CD4-positive, alpha-beta T cell (primary cell): Measurements from ENCODE around the gene G6PC1. TPM values are rescaled to one million over a fixed set of nuclear protein-coding genes. Genes with fewer than 3 reads are reported as not detected.
"Not testable (repeated sequence)": the region's sequence is repeated elsewhere in the genome, so short reads cannot be mapped to it uniquely, and the experiment has no call there.

Source experiments
- ATAC-seq: fragments of 200-7000 bp; cut with Tn5 transposase; one replicate; pipeline ENCODE4 v1.10.0; 2022; ENCODE audit warnings: mild to moderate bottlenecking; ENCODE audit not compliant: poor library complexity
- CTCF ChIA-PET: fragments of 350-600 bp; sonication (Branson Sonifier 250); formaldehyde crosslinking; loops from one replicate; lab custom pipeline; 2021; ENCODE audit warnings: antibody characterized with exemption, inconsistent platforms; lab: Charles Lee
- POLR2A ChIA-PET: fragments of 350-600 bp; sonication (Branson Sonifier 250); formaldehyde crosslinking; loops from one replicate; lab custom pipeline; 2021; ENCODE audit warnings: antibody characterized with exemption, inconsistent platforms; lab: Charles Lee
- DNase-seq, 14 experiments: peaks; one replicate each; pipeline ENCODE4 v3.0.0-alpha.2; 2013 to 2020; ENCODE audit warnings: mixed read lengths in 2 of 14
- H3K27ac ChIP-seq, 2 donors: one replicate each; pipeline versions ENCODE4 v1.5.1 to v1.7.0; 2013; ENCODE audit warnings: low read length in 2 of 2, low read depth in 1 of 2, mild to moderate bottlenecking in 1 of 2
- H3K27me3 ChIP-seq, 2 experiments: 1 replicate in 1 of 2; 2 replicates in 1 of 2; pipeline versions ENCODE4 v1.6.1 to v1.7.0; 2013; ENCODE audit warnings: low read length in 2 of 2, control low read depth in 1 of 2, mild to moderate bottlenecking in 1 of 2, moderate library complexity in 1 of 2; ENCODE audit not compliant: insufficient read depth in 2 of 2, control insufficient read depth in 1 of 2
- H3K36me3 ChIP-seq: one replicate; pipeline ENCODE4 v1.6.1; 2013; ENCODE audit warnings: low read length, control low read depth; ENCODE audit not compliant: insufficient read depth
- H3K4me1 ChIP-seq: one replicate; pipeline ENCODE4 v1.6.1; 2013; ENCODE audit warnings: low read length, control low read depth; ENCODE audit not compliant: insufficient read depth
- H3K4me3 ChIP-seq: one replicate; pipeline ENCODE4 v1.5.1; 2013; ENCODE audit warnings: mild to moderate bottlenecking, low read length, moderate library complexity
- H3K9me3 ChIP-seq, 2 experiments: 1 replicate in 1 of 2; 2 replicates in 1 of 2; pipeline versions ENCODE4 v1.6.1 to v1.7.0; 2013; ENCODE audit warnings: low read length in 2 of 2, mild to moderate bottlenecking in 2 of 2, control low read depth in 1 of 2, moderate library complexity in 1 of 2; ENCODE audit not compliant: control insufficient read depth in 1 of 2, insufficient read depth in 1 of 2
- H3K27ac Mint-ChIP-seq: one replicate; pipeline ENCODE4 v1.8.0; 2020; ENCODE audit warnings: mixed read lengths
- H3K27me3 Mint-ChIP-seq: one replicate; pipeline ENCODE4 v1.8.0; 2021; ENCODE audit warnings: mixed read lengths
- H3K36me3 Mint-ChIP-seq: one replicate; pipeline ENCODE4 v1.8.0; 2021; ENCODE audit warnings: low read depth, mixed read lengths
- H3K4me1 Mint-ChIP-seq: one replicate; pipeline ENCODE4 v1.8.0; 2021; ENCODE audit warnings: low read depth, mixed read lengths
- H3K4me3 Mint-ChIP-seq: one replicate; pipeline ENCODE4 v1.8.0; 2020; ENCODE audit warnings: mild to moderate bottlenecking, mixed read lengths
- H3K9me3 Mint-ChIP-seq: one replicate; pipeline ENCODE4 v1.8.0; 2020; ENCODE audit warnings: mixed read lengths
- CTCF ChIP-seq: fragments of 200-600 bp; IDR thresholded peaks from one replicate; pipeline ENCODE4 v1.8.0; 2022; ENCODE audit warnings: antibody characterized with exemption, mild to moderate bottlenecking
- intact Hi-C, 2 experiments: fragments of 100-400 bp; cut with DNase I in 1 of 2; cut with micrococcal nuclease in 1 of 2; formaldehyde crosslinking; loops; one replicate each; pipeline versions ENCODE4 v1.15.1 to v1.9.0; 2023 to 2025; cut with DNase I, micrococcal nuclease
- total RNA-seq, 174 experiments: library from RNA in 2 of 174; stranded (reverse) in 2 of 174; gene quantifications; one replicate each; pipeline ENCODE4 v1.2.3 and lab custom pipeline; 2021 to 2026

G6PC1 gene
- total RNA-seq, 2 experiments from 2014 or later, result not detected

- no peaks in the 10 kb centered on the region for H3K4me1 Mint-ChIP-seq
- Histone ChIP-seq H3K27ac (no peak overlapping the region), H3K4me3 (no peak overlapping the region), H3K4me1 (no peaks in the 10 kb centered on the region), H3K27me3 (peaks cover 0 to 3% of the 10 kb centered on the region in 2 experiments), H3K9me3 (no peaks in the 10 kb centered on the region), H3K36me3 (no peaks in the 10 kb centered on the region)
- ChIA-PET POLR2A (no interaction called here), CTCF (no interaction called here)
- no peaks in the 10 kb centered on the region for H3K9me3 Mint-ChIP-seq
- no peaks in the 10 kb centered on the region for H3K36me3 Mint-ChIP-seq
- no peak for ATAC-seq
- no peak overlapping the region for H3K27ac Mint-ChIP-seq
- no peak for TF ChIP-seq CTCF
- DNase-seq, result no peak
- intact Hi-C loops, result no loop called here
- no peak overlapping the region for H3K4me3 Mint-ChIP-seq
- H3K27me3 Mint-ChIP-seq, result no peaks in the 10 kb centered on the region
Measured at GRCh38 chr17:42920106-42920900, 19.7 kb downstream of the G6PC1 start.

GRCh38 chr17:42920922-42921321 lies 20.3 kb downstream of the G6PC1 start:
- ChIA-PET CTCF (no interaction called here), POLR2A (no interaction called here)
- H3K4me1 Mint-ChIP-seq, result no peaks in the 10 kb centered on the region
- H3K4me1 ChIP-seq, result no peaks in the 10 kb centered on the region
- H3K9me3 ChIP-seq, result no peaks in the 10 kb centered on the region
- H3K4me3 Mint-ChIP-seq, result no peak overlapping the region
- H3K27me3 Mint-ChIP-seq, result no peaks in the 10 kb centered on the region
- intact Hi-C loops, result no loop called here
- H3K27ac ChIP-seq, result no peak overlapping the region
- no peak overlapping the region for H3K27ac Mint-ChIP-seq
- H3K36me3 ChIP-seq, result no peaks in the 10 kb centered on the region
- no peaks in the 10 kb centered on the region for H3K9me3 Mint-ChIP-seq
- H3K27me3 ChIP-seq, result peaks cover 0 to 3% of the 10 kb centered on the region in 2 experiments
- no peak for DNase-seq
- no peak for ATAC-seq
- TF ChIP-seq CTCF, result no peak
- no peaks in the 10 kb centered on the region for H3K36me3 Mint-ChIP-seq
- no peak overlapping the region for H3K4me3 ChIP-seq

GRCh38 chr17:42922294-42922693 lies 21.7 kb downstream of the G6PC1 start:
- Histone ChIP-seq H3K27me3 (peaks cover 0 to 3% of the 10 kb centered on the region in 2 experiments), H3K4me3 (no peak overlapping the region), H3K27ac (no peak overlapping the region), H3K36me3 (no peaks in the 10 kb centered on the region), H3K4me1 (no peaks in the 10 kb centered on the region), H3K9me3 (no peaks in the 10 kb centered on the region)
- CTCF ChIA-PET, result no interaction called here
- intact Hi-C loops, result no loop called here
- Mint-ChIP-seq H3K36me3 (no peaks in the 10 kb centered on the region), H3K27me3 (no peaks in the 10 kb centered on the region), H3K4me3 (no peak overlapping the region), H3K9me3 (no peaks in the 10 kb centered on the region), H3K27ac (no peak overlapping the region), H3K4me1 (no peaks in the 10 kb centered on the region)
- DNase-seq (no peak), ATAC-seq (no peak)
- no peak for TF ChIP-seq CTCF
- POLR2A ChIA-PET, result no interaction called here

- H3K27me3 ChIP-seq, H3K27me3 Mint-ChIP-seq, H3K4me3 Mint-ChIP-seq, DNase-seq, H3K4me3 ChIP-seq, H3K4me1 Mint-ChIP-seq, ATAC-seq, H3K27ac ChIP-seq, H3K36me3 ChIP-seq, H3K4me1 ChIP-seq, H3K27ac Mint-ChIP-seq, intact Hi-C loops, CTCF ChIA-PET, H3K9me3 ChIP-seq, H3K36me3 Mint-ChIP-seq, H3K9me3 Mint-ChIP-seq, POLR2A ChIA-PET: not testable (repeated sequence)
Measured at GRCh38 chr17:42923472-42923871, 22.9 kb downstream of the G6PC1 start.
